Suppressor macrophage treated with lipopolysaccharide for 1 hour (primary cell): ENCODE results near the gene CSH2.
"Not testable (repeated sequence)": the region's sequence is repeated elsewhere in the genome, so short reads cannot be mapped to it uniquely, and the experiment has no call there.

ENCODE experiments used
- DNase-seq, 3 donors: peaks; one replicate each; pipeline ENCODE4 v3.0.0-alpha.2; 2020 to 2022

The CSH2 gene

DNA sequence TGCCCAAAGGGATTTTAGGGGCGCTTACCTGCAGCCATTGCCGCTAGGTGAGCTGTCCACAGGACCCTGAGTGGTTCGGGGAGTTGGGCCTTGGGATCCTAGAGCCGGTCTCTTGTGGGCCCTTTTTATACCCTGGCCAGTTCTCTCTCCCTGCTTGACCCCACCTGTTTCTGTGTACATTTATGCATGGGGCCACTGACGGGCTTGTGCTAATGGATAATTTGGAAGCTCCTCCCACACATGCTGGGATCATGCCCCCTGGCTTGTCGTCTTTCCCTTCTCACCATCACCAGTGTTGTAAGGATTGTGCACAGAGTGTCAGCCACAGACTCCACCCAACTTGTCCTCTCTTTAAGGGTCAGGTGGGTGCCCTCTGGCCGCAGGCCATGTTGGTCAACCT lies at the start of gene CSH2:
TSS of gene CSH2 (minus strand) at position 101 of the 400 bp plus-strand sequence. CDS start at position 38, 63 bp downstream.
- not testable (repeated sequence) for DNase-seq

DNA sequence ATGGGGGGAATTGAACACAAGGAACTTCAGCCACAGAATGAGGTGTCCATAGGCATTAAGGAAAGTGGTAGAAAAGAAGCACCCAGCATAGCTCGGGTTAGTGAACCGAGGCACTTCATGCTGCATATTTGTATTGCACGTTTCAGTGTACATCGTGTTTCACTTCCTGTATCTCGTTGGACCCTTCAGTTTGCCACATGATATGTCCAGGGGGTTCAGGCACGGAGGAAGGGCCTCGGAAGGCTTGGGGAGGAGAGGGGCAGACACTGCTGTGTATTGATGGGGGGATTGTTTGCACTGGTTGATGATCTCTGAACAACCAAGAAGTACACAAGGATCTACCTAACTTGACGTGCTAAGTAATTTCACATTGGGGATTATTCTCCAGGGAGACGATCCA lies 48.9 kb upstream of the CSH2 start:
- not testable (repeated sequence) for DNase-seq

DNA sequence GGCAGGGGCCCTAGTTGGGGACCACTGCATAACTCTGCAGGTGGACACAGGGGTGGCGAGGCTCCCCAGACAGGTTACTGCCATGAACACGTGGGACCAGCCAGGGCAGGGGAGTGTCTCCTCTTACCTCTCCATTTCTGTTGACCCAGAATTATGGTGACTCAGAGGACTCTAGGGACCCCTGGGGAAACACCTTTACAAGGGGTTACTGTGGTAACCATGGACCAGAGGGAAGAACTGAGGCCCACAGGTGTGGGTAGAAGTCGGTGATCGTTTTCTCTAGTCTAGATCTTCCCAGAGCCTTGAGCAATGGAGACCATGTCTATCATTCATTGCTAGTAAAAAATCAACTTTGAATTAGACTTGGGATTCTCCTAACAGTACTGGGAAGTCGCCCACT lies 47.3 kb upstream of the CSH2 start:
- DNase-seq: not testable (repeated sequence)

DNA sequence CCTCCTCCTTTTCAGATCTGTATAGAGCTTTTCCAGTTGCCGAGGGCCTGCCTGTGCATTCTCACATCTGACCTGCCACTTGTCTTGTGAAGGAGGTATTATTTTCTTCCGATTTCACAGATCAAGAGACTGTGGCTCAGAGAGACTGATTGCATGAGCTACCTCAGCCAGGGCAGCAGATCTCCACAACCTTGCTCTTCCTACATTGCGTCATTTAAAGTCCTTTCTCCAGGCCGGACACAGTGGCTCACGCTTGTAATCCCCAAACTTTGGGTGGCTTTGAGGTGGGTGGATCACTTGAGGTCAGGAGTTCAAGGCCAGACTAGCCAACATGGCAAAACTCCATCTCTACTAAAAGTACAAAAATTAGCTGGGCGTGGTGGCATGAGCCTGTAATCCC lies 46.6 kb upstream of the CSH2 start:
- not testable (repeated sequence) for DNase-seq

DNA sequence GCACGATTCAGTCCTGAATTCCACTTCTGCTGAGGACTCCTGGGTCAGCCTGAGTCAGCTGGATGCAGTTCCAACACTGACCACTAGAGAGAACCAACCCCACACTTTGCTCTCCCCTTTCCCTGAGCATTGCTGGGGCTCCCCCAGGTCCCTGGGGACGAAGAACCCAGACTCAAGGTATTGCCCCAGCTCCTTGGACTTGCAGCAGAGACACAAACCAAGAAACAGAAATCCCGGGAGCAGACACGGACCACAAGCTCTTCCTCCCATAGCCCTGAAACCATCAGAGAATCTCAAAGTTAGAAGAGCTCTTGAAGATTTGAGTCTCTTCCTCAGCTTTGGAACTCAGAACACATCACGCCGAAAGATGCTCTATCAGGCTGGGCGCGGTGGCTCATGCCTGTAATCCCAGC lies 45.8 kb upstream of the CSH2 start:
- peak; percentile 76 to 82 (median 81) for DNase-seq

DNA sequence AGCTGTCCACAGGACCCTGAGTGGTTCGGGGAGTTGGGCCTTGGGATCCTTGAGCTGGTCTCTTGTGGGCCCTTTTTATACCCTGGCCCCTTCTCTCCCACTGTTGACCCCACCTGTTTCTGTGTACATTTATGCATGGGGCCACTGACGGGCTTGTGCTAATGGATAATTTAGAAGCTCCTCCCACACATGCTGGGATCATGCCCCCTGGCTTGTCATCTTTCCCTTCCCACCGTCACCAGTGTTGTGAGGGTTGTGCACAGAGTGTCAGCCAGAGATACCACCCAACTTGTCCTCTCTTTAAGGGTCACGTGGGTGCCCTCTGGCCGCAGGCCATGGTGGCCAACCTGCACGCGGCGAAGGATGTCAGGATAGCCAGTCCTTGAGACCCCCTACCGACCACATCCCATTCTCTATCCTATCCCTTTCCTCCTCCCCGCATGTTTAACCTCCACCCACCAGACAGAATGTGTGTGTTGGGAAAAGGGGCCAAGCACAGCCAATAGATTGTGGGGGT lies 45.4 kb upstream of the CSH2 start, which contains the start of gene GH1:
TSS of gene GH1 (minus strand) at position 51 of the 517 bp plus-strand sequence. CDS start 63 bp downstream, outside the sequence.
- DNase-seq: not testable (repeated sequence)

DNA sequence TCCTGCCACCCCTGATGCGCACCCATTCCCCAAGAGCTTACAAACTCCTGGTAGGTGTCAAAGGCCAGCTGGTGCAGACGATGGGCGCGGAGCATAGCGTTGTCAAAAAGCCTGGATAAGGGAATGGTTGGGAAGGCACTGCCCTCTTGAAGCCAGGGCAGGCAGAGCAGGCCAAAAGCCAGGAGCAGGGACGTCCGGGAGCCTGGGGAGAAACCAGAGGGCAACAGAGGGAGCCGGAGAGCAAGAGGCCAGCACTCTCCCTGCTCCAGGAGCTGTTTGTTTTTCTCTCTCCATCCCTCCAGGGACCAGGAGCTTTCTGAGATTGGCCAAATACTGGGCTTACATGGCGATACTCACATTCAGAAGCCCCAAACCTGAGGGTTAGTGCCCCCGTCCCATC lies 44.8 kb upstream of the CSH2 start:
- no peak for DNase-seq

DNA sequence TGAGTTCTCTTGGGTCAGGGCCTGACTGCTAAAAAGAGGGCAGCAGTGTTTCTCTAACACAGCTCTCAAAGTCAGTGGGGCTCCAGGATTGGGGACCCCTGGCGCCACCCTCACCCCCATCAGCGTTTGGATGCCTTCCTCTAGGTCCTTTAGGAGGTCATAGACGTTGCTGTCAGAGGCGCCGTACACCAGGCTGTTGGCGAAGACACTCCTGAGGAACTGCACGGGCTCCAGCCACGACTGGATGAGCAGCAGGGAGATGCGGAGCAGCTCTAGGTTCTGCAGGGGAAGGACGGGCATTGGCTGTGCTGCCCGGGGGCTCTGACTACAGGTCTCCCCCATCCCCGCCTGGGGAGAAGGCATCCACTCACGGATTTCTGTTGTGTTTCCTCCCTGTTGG lies 44.2 kb upstream of the CSH2 start:
- DNase-seq: no peak

DNA sequence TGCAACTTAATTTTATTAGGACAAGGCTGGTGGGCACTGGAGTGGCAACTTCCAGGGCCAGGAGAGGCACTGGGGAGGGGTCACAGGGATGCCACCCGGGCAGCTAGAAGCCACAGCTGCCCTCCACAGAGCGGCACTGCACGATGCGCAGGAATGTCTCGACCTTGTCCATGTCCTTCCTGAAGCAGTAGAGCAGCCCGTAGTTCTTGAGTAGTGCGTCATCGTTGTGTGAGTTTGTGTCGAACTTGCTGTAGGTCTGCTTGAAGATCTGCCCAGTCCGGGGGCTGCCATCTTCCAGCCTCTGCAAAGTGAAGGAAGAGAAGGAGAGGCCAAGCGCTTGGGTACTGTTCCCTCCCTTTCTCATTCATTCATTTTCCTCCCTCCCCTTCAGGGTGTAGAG lies 43.7 kb upstream of the CSH2 start:
- DNase-seq: not testable (repeated sequence)

DNA sequence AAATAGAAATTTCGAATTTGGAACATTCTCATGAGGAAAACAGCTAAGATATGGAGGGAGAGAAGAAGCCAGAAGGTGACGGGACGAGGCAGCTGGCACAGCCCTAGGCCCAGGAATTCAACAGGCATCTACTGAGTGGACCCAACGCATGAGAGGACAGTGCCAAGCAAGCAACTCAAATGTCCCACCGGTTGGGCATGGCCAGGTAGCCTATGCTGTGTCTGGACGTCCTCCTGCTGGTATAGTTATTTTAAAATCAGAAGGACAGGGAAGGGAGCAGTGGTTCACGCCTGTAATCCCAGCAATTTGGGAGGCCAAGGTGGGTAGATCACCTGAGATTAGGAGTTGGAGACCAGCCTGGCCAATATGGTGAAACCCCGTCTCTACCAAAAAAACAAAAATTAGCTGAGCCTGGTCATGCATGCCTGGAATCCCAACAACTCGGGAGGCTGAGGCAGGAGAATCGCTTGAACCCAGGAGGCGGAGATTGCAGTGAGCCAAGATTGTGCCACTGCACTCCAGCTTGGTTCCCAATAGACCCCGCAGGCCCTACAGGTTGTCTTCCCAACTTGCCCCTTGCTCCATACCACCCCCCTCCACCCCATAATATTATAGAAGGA lies 43.2 kb upstream of the CSH2 start:
- no peak for DNase-seq

DNA sequence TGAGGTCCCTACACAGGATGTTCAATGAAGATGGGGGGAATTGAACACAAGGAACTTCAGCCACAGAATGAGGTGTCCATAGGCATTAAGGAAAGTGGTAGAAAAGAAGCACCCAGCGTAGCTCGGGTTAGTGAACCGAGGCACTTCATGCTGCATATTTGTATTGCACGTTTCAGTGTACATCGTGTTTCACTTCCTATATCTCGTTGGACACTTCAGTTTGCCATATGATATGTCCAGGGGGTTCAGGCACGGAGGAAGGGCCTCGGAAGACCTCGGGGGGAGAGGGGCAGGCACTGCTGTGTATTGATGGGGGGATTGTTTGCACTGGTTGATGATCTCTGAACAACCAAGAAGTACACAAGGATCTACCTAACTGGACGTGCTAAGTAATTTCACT lies 42.3 kb upstream of the CSH2 start:
- peak in 1 of 3 donors; percentile 11 for DNase-seq

DNA sequence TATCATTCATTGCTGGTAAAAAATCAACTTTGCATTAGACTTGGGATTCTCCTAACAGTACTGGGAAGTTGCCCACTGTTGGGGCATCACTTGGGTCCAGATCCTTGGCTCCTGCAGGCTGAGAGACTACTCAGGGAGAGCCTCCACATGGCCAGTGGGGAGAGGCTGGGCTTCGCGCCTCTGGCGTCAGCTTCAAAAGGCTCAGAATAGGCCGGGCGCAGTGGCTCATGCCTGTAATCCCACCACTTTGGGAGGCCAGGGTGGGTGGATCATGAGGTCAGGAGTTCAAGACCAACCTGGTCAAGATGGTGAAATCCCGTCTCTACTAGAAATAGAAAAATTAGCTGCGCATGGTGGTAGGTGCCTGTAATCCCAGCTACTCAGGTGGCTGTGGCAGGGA lies 41.0 kb upstream of the CSH2 start:
- no peak for DNase-seq

DNA sequence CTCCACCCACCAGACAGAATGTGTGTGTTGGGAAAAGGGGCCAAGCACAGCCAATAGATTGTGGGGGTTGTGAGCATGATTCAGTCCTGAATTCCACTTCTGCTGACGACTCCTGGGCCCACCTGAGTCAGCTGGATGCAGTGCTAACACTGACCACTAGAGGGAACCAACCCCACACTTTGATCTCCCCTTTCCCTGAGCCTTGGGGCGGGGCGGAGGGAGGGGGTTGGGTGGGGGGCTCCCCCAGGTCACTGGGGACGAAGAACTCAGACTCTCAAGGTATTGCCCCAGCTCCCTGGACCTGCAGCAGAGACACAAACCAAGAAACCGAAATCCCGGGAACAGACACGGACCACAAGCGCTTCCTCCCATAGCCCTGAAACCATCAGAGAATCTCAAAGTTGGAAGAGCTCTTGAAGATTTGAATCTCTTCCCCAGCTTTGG lies 38.2 kb upstream of the CSH2 start:
- DNase-seq: peak; percentile 45 to 60 (median 59)

DNA sequence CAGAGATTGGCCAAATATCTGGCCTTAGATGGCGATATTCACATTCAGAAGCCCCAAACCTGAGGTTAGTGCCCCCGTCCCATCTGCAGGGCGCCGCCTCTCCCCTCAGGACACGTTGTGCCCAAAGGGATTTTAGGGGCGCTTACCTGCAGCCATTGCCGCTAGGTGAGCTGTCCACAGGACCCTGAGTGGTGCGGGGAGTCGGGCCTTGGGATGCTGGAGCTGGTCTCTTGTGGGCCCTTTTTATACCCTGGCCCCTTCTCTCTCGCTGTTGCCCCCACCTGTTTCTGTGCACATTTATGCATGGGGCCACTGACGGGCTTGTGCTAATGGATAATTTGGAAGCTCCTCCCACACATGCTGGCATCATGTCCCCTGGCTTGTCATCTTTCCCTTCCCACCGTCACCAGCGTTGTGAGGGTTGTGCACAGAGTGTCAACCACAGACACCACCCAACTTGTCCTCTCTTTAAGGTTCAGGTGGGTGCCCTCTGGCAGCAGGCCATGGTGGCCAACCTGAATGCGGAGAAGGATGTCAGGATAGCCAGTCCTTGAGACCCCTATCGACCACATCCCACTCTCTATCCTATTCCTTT lies 37.7 kb upstream of the CSH2 start, which contains the start of gene CSHL1:
TSS of gene CSHL1 (minus strand) at position 218 of the 595 bp plus-strand sequence. CDS start at position 156, 62 bp downstream.
- no peak for DNase-seq

DNA sequence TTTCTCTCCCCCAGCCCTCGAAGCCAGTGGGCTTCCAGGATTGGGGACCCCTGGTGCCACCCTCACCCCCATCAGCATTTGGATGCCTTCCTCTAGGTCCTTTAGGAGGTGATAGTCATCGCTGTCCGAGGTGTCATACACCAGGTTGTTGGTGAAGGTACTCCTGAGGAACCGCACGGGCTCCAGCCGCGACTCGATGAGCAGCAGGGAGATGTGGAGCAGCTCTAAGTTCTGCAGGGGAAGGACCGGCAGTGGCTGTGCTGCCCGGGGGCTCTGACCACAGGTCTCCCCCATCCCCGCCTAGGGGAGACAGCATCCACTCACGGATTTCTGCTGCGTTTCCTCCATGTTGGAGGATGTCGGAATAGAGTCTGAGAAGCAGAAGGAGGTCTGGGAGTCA lies 36.6 kb upstream of the CSH2 start:
- no peak for DNase-seq

DNA sequence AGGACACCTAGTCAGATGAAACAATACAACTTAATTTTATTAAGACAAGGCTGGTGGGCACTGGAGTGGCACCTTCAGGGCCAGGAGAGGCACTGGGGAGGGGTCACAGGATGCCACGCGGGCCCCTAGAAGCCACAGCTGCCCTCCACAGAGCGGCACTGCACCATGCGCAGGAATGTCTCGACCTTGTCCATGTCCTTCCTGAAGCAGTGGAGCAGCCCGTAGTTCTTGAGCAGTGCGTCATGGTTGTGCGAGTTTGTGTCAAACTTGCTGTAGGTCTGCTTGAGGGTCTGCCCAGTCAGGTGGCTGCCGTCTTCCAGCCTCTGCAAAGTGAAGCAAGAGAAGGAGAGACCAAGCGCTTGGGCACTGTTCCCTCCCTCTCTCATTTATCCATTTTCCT lies 36.1 kb upstream of the CSH2 start:
- DNase-seq: not testable (repeated sequence)

DNA sequence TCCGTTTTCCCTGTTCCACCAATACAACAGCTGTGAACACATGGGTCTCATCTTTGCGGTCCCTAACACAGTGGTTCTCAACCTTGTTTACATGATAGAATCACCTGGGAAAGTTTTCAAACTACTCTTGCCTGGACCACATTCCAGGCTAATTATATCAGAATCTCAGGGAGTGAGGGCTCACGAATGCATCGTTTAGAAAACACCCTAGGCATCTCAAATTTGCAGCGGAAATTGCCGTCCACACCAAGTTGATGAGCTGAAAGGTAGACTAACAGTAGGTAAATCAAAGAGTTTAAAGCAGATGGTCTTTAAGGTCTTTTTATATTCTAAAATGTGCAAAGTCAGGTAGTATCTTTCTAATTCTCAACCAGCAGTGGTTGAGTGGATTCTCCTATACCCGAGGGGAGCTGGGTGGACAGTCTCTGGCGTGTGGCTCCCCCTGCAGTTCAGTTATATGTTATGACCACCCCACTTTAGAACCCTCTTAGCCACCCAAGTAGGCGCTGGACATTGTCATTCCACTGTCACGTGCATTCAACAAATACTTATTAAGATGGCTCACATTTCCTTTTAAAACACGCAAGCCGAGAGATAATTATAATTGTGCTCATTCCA lies 33.8 kb upstream of the CSH2 start:
- DNase-seq: peak in 2 of 3 donors; percentile 34 to 40

DNA sequence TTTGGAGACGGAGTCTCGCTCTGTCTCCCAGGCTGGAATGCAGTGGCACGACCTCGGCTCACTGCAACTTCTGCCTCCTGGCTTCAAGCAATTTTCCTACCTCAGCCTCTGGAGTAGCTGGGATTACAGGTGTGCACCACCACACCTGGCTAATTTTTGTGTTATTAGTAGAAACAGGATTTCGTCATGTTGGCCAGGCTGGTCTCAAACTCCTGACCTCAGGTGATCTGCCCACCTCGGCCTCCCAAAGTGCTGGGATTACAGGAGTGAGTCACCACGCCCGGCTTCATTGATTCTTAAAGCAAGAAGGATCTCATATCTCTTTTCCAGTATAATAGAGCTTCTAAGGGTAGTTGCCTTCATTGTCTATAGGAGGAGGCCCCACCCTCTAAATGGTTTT lies 31.3 kb upstream of the CSH2 start:
- DNase-seq: not testable (repeated sequence)

DNA sequence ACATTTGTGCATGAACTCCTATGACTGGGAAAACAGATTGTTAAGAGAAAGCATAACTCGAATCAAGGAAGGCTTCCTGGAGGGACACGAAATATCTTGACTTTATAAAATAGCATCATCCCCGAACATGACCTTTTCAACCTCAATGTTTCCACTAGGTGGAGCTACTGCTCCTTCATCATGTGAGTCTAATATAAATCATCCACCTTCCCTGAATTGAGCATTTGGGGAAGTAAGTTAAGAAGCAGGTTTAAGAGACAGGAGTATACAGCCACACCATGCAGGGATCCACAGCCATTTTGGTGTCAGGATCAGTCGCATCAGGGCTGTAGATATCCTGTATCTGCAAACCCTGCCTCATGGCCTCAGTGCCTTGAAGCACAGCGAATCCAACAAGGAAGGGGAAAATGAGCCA lies 30.3 kb upstream of the CSH2 start:
- DNase-seq: peak in 1 of 3 donors; percentile 22

DNA sequence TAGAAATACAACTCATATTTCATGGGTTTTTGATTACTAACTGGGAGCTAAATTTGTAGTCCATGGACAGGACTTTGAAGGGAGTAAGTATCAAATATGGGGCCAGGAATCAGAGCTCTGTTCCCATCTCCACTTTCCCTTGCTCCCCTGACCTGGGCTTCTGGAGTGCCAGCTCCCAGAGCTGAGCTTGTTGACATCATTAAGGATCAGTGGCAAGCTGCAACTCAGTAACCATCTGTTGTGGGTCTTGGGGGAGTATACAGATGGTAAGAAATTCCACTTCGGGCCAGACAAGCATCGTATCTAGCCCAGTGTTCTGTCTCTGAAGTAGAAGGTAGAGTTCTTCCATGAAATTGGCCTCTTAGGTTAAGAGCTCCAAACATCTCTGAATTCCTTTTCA lies 28.5 kb upstream of the CSH2 start:
- DNase-seq: not testable (repeated sequence)

DNA sequence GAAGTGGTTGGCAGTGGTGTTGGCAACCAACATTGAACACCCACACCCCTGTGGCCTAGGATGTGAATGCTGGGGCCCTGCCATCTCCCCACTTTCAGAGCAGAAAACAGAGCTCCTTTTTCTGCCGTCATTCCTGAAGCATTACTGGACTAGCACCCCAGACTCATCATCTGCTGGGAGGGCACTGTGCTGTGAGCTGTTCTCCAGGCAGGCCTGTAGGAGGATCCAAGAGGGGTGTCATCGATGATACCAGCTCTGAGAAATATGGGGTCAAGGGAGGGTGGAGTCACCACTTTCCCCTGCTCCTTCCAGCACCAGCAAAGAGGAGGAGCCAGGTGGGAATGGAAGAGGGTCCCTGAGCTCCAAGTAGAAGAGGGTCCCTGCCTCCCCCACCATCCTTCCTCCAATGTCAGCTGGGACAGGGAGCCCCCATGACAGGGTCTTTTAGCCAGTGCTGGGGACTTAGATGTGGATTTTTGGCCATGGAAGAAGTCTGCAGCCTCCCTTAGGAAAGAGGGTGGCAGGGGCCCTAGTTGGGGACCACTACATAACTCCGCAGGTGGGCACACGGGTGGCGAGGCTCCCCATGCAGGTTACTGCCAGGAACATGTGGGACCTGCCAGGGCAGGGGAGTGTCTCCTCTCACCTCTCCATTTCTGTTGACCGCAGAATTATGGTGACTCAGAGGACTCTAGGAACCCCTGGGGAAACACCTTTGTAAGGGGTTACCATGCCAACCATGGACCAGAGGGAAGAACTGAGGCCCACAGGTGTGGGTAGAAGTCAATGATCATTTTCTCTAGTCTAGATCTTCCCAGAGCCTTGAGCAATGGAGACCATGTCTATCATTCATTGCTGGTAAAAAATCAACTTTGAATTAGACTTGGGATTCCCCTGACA lies 25.7 kb upstream of the CSH2 start:
- DNase-seq: not testable (repeated sequence)

DNA sequence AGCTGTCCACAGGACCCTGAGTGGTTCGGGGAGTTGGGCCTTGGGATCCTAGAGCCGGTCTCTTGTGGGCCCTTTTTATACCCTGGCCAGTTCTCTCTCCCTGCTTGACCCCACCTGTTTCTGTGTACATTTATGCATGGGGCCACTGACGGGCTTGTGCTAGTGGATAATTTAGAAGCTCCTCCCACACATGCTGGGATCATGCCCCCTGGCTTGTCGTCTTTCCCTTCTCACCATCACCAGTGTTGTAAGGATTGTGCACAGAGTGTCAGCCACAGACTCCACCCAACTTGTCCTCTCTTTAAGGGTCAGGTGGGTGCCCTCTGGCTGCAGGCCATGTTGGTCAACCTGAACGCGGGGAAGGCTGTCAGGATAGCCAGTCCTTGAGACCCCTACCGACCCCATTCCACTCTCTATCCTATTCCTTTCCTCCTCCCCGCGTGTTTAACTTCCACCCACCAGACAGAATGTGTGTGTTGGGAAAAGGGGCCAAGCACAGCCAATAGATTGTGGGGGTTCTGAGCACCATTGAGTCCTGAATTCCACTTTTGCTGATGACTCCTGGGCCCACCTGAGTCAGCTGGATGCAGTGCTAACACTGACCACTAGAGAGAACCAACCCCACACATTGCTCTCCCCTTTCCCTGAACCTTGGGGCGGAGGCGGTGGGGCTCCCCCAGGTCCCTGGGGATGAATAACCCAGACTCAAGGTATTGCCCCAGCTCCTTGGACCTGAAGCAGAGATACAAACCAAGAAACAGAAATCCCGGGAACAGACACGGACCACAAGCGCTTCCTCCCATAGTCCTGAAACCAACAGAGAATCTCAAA lies 23.3 kb upstream of the CSH2 start, which contains the start of gene CSH1:
TSS of gene CSH1 (minus strand) at position 51 of the 831 bp plus-strand sequence. CDS start 63 bp downstream, outside the sequence.
- DNase-seq: not testable (repeated sequence)
